Measurements from ENCODE around the gene SNX6. TPM values are rescaled to one million over a fixed set of nuclear protein-coding genes. Genes with fewer than 3 reads are reported as not detected.
"Not testable (repeated sequence)": the region's sequence is repeated elsewhere in the genome, so short reads cannot be mapped to it uniquely, and the experiment has no call there.

SNX6 gene
- total RNA-seq: 161 and 256 TPM in 2 replicates

GRCh38 chr14:34629657-34630529 is at the start of gene SNX6:
Gene SNX6 (minus strand): TSS chr14:34630148. CDS start chr14:34630116, 32 bp downstream.
- DNase-seq (ENCODE audit: extremely low read depth, low read depth, low spot score): no peak

GRCh38 chr14:34678735-34679134 is 48.8 kb upstream of the SNX6 start:
- no peak for DNase-seq (ENCODE audit: extremely low read depth, low read depth, low spot score)

GRCh38 chr14:34678306-34678705 is 48.4 kb upstream of the SNX6 start:
- DNase-seq (ENCODE audit: extremely low read depth, low read depth, low spot score): no peak

- no peak for DNase-seq (ENCODE audit: extremely low read depth, low read depth, low spot score)
Observed at GRCh38 chr14:34676516-34677211, 46.7 kb upstream of the SNX6 start.

GRCh38 chr14:34673702-34674101 is 43.8 kb upstream of the SNX6 start:
- DNase-seq (ENCODE audit: extremely low read depth, low read depth, low spot score): no peak

- DNase-seq (ENCODE audit: extremely low read depth, low read depth, low spot score): no peak
Observed at GRCh38 chr14:34671716-34672115, 41.8 kb upstream of the SNX6 start.

GRCh38 chr14:34668111-34668510 is 38.2 kb upstream of the SNX6 start:
- DNase-seq (ENCODE audit: extremely low read depth, low read depth, low spot score): no peak

- no peak for DNase-seq (ENCODE audit: extremely low read depth, low read depth, low spot score)
Observed at GRCh38 chr14:34667007-34667406, 37.1 kb upstream of the SNX6 start.

GRCh38 chr14:34665785-34666435 is 36.0 kb upstream of the SNX6 start:
- DNase-seq (ENCODE audit: extremely low read depth, low read depth, low spot score): peak; percentile 81

GRCh38 chr14:34662561-34663088 is 32.7 kb upstream of the SNX6 start:
- DNase-seq (ENCODE audit: extremely low read depth, low read depth, low spot score): no peak

- no peak for DNase-seq (ENCODE audit: extremely low read depth, low read depth, low spot score)
Observed at GRCh38 chr14:34660796-34661195, 30.8 kb upstream of the SNX6 start.

GRCh38 chr14:34655959-34656358 is 26.0 kb upstream of the SNX6 start:
- no peak for DNase-seq (ENCODE audit: extremely low read depth, low read depth, low spot score)

- DNase-seq (ENCODE audit: extremely low read depth, low read depth, low spot score): not testable (repeated sequence)
Observed at GRCh38 chr14:34653073-34653472, 23.1 kb upstream of the SNX6 start.

GRCh38 chr14:34652348-34652747 is 22.4 kb upstream of the SNX6 start:
- not testable (repeated sequence) for DNase-seq (ENCODE audit: extremely low read depth, low read depth, low spot score)

GRCh38 chr14:34650786-34651584 is 21.0 kb upstream of the SNX6 start:
- DNase-seq (ENCODE audit: extremely low read depth, low read depth, low spot score): peak; percentile 86

GRCh38 chr14:34650006-34650405 is 20.1 kb upstream of the SNX6 start:
- DNase-seq (ENCODE audit: extremely low read depth, low read depth, low spot score): not testable (repeated sequence)

GRCh38 chr14:34649344-34649743 is 19.4 kb upstream of the SNX6 start:
- DNase-seq (ENCODE audit: extremely low read depth, low read depth, low spot score): no peak

GRCh38 chr14:34646570-34647255 is 16.8 kb upstream of the SNX6 start:
- DNase-seq (ENCODE audit: extremely low read depth, low read depth, low spot score): no peak

- no peak for DNase-seq (ENCODE audit: extremely low read depth, low read depth, low spot score)
Observed at GRCh38 chr14:34643361-34643760, 13.4 kb upstream of the SNX6 start.

- DNase-seq (ENCODE audit: extremely low read depth, low read depth, low spot score): no peak
Observed at GRCh38 chr14:34642595-34642994, 12.6 kb upstream of the SNX6 start.
